ENCODE data around the gene RAD51. TPM values are rescaled to one million over a fixed set of nuclear protein-coding genes. Genes with fewer than 3 reads are reported as not detected.

Gene RAD51
- polyA plus RNA-seq (2013, experiment 1 of 2): 15.1 TPM
- polyA plus RNA-seq (2013, experiment 2 of 2): 14.5 TPM

GRCh38 chr15:40694688-40695468 is at the start of gene RAD51:
Gene RAD51 (plus strand): TSS chr15:40695174. CDS start chr15:40698759, 3,585 bp downstream.
- Histone ChIP-seq H3K4me2 (ENCODE audit: insufficient read depth, low read length, poor library complexity, severe bottlenecking) (peak within 1 kb of the TSS; percentile 84), H3K27me3 (ENCODE audit: control insufficient read depth in 3 of 3, insufficient read depth in 3 of 3, low read depth in 1 of 3, low read length in 3 of 3) (no peaks in the 10 kb centered on the region), H3K4me3 (ENCODE audit: low read length in 2 of 2) (peak within 1 kb of the TSS; percentile 87 to 97), H2BK5ac (ENCODE audit: low read length) (peak within 1 kb of the TSS; percentile 93), H3K23ac (ENCODE audit: low read depth, low read length, poor library complexity) (peak within 1 kb of the TSS; percentile 68), H3K14ac (ENCODE audit: low read length) (peak within 1 kb of the TSS; percentile 94), H2AFZ (ENCODE audit: low read length) (peak within 1 kb of the TSS; percentile 97), H2BK15ac (ENCODE audit: low read length) (peak within 1 kb of the TSS; percentile 85), H3K4me1 (ENCODE audit: control insufficient read depth in 2 of 2, insufficient read depth in 1 of 2, low read depth in 1 of 2, low read length in 2 of 2) (peaks cover 0 to 6% of the 10 kb centered on the region in 2 donors), H4K91ac (ENCODE audit: low read depth, low read length, poor library complexity) (no peak within 1 kb of the TSS), H3K36me3 (replicated peaks in 1 of 2; ENCODE audit: control insufficient read depth in 2 of 2, insufficient read depth in 2 of 2, low read length in 2 of 2) (peaks cover 6 to 37% of the 10 kb centered on the region in 2 donors), H2BK120ac (ENCODE audit: low read depth, low read length) (no peak within 1 kb of the TSS), H3K4ac (ENCODE audit: low read length) (peak within 1 kb of the TSS; percentile 84), H3K18ac (ENCODE audit: low read length) (peak within 1 kb of the TSS; percentile 100), H3K9ac (ENCODE audit: low read depth, low read length, poor library complexity) (peak within 1 kb of the TSS; percentile 97), H3K27ac (replicated peaks; ENCODE audit: low read length) (peak within 1 kb of the TSS; percentile 98), H2AK5ac (ENCODE audit: low read depth, low read length) (peak within 1 kb of the TSS; percentile 79), H3K9me3 (replicated peaks in 1 of 2; ENCODE audit: control insufficient read depth in 2 of 2, insufficient read depth in 1 of 2, low read depth in 1 of 2, low read length in 2 of 2) (no peaks in the 10 kb centered on the region), H4K8ac (ENCODE audit: low read depth, low read length) (no peak within 1 kb of the TSS), H2BK12ac (ENCODE audit: low read length) (peak within 1 kb of the TSS; percentile 73), H3K79me1 (ENCODE audit: low read depth, low read length) (peaks cover 5% of the 10 kb centered on the region)
- DNase-seq (ENCODE audit: low spot score): peak; percentile 91
- WGBS, 2 donors (ENCODE audit: extremely low coverage in 2 of 2, insufficient read length in 2 of 2, insufficient replicate concordance in 1 of 2): no CpG with 5 or more reads among the region's 81 CpGs

- H3K79me1 ChIP-seq (ENCODE audit: low read depth, low read length): no peaks in the 10 kb centered on the region
- no CpG with 5 or more reads among the region's 1 CpG for WGBS, 2 donors (ENCODE audit: extremely low coverage in 2 of 2, insufficient read length in 2 of 2, insufficient replicate concordance in 1 of 2)
- H3K36me3 ChIP-seq (replicated peaks in 1 of 2; ENCODE audit: control insufficient read depth in 2 of 2, insufficient read depth in 2 of 2, low read length in 2 of 2): peaks cover 2 to 66% of the 10 kb centered on the region in 2 donors
- H3K9me3 ChIP-seq (replicated peaks in 1 of 2; ENCODE audit: control insufficient read depth in 2 of 2, insufficient read depth in 1 of 2, low read depth in 1 of 2, low read length in 2 of 2): no peaks in the 10 kb centered on the region
- H3K4me2 ChIP-seq (ENCODE audit: insufficient read depth, low read length, poor library complexity, severe bottlenecking): no peak overlapping the region
- no peak overlapping the region for H4K91ac ChIP-seq (ENCODE audit: low read depth, low read length, poor library complexity)
- H2BK12ac ChIP-seq (ENCODE audit: low read length): no peak overlapping the region
- no peak overlapping the region for H3K23ac ChIP-seq (ENCODE audit: low read depth, low read length, poor library complexity)
- no peaks in the 10 kb centered on the region for H3K27me3 ChIP-seq (ENCODE audit: control insufficient read depth in 3 of 3, insufficient read depth in 3 of 3, low read depth in 1 of 3, low read length in 3 of 3)
- H3K14ac ChIP-seq (ENCODE audit: low read length): no peak overlapping the region
- H3K27ac ChIP-seq (replicated peaks; ENCODE audit: low read length): no peak overlapping the region
- H3K4me1 ChIP-seq (ENCODE audit: control insufficient read depth in 2 of 2, insufficient read depth in 1 of 2, low read depth in 1 of 2, low read length in 2 of 2): no peaks in the 10 kb centered on the region
- no peak overlapping the region for H2BK120ac ChIP-seq (ENCODE audit: low read depth, low read length)
- H2AFZ ChIP-seq (ENCODE audit: low read length): no peak overlapping the region
- H2BK15ac ChIP-seq (ENCODE audit: low read length): no peak overlapping the region
- no peak overlapping the region for H3K4me3 ChIP-seq (ENCODE audit: low read length in 2 of 2)
- H4K8ac ChIP-seq (ENCODE audit: low read depth, low read length): no peak overlapping the region
- DNase-seq (ENCODE audit: low spot score): no peak
- H3K4ac ChIP-seq (ENCODE audit: low read length): no peak overlapping the region
- no peak overlapping the region for H3K18ac ChIP-seq (ENCODE audit: low read length)
- no peak overlapping the region for H2AK5ac ChIP-seq (ENCODE audit: low read depth, low read length)
- no peak overlapping the region for H3K9ac ChIP-seq (ENCODE audit: low read depth, low read length, poor library complexity)
- no peak overlapping the region for H2BK5ac ChIP-seq (ENCODE audit: low read length)
These were observed 47.5 kb upstream of the RAD51 start for GRCh38 chr15:40647523-40647922.

- no peak for DNase-seq (ENCODE audit: low spot score)
- Histone ChIP-seq H2BK120ac (ENCODE audit: low read depth, low read length) (no peak overlapping the region), H2AK5ac (ENCODE audit: low read depth, low read length) (no peak overlapping the region), H4K91ac (ENCODE audit: low read depth, low read length, poor library complexity) (no peak overlapping the region), H3K27me3 (ENCODE audit: control insufficient read depth in 3 of 3, insufficient read depth in 3 of 3, low read depth in 1 of 3, low read length in 3 of 3) (no peaks in the 10 kb centered on the region), H3K18ac (ENCODE audit: low read length) (no peak overlapping the region), H3K4ac (ENCODE audit: low read length) (no peak overlapping the region), H3K36me3 (replicated peaks in 1 of 2; ENCODE audit: control insufficient read depth in 2 of 2, insufficient read depth in 2 of 2, low read length in 2 of 2) (peaks cover 2 to 81% of the 10 kb centered on the region in 2 donors), H2BK5ac (ENCODE audit: low read length) (no peak overlapping the region), H3K27ac (replicated peaks; ENCODE audit: low read length) (no peak overlapping the region), H3K9me3 (replicated peaks in 1 of 2; ENCODE audit: control insufficient read depth in 2 of 2, insufficient read depth in 1 of 2, low read depth in 1 of 2, low read length in 2 of 2) (no peaks in the 10 kb centered on the region), H3K79me1 (ENCODE audit: low read depth, low read length) (no peaks in the 10 kb centered on the region), H3K14ac (ENCODE audit: low read length) (no peak overlapping the region), H3K23ac (ENCODE audit: low read depth, low read length, poor library complexity) (no peak overlapping the region), H2AFZ (ENCODE audit: low read length) (no peak overlapping the region), H4K8ac (ENCODE audit: low read depth, low read length) (no peak overlapping the region), H3K4me2 (ENCODE audit: insufficient read depth, low read length, poor library complexity, severe bottlenecking) (no peak overlapping the region), H2BK12ac (ENCODE audit: low read length) (no peak overlapping the region), H3K9ac (ENCODE audit: low read depth, low read length, poor library complexity) (no peak overlapping the region), H2BK15ac (ENCODE audit: low read length) (no peak overlapping the region), H3K4me3 (ENCODE audit: low read length in 2 of 2) (no peak overlapping the region), H3K4me1 (ENCODE audit: control insufficient read depth in 2 of 2, insufficient read depth in 1 of 2, low read depth in 1 of 2, low read length in 2 of 2) (no peaks in the 10 kb centered on the region)
These were observed 44.5 kb upstream of the RAD51 start for GRCh38 chr15:40650479-40650878.

- H4K8ac ChIP-seq (ENCODE audit: low read depth, low read length): no peak overlapping the region
- no peak overlapping the region for H3K14ac ChIP-seq (ENCODE audit: low read length)
- no peaks in the 10 kb centered on the region for H3K4me1 ChIP-seq (ENCODE audit: control insufficient read depth in 2 of 2, insufficient read depth in 1 of 2, low read depth in 1 of 2, low read length in 2 of 2)
- H3K27ac ChIP-seq (replicated peaks; ENCODE audit: low read length): no peak overlapping the region
- H3K79me1 ChIP-seq (ENCODE audit: low read depth, low read length): no peaks in the 10 kb centered on the region
- H3K4me2 ChIP-seq (ENCODE audit: insufficient read depth, low read length, poor library complexity, severe bottlenecking): no peak overlapping the region
- WGBS, 2 donors (ENCODE audit: extremely low coverage in 2 of 2, insufficient read length in 2 of 2, insufficient replicate concordance in 1 of 2): no CpG with 5 or more reads among the region's 5 CpGs
- no peak overlapping the region for H2BK5ac ChIP-seq (ENCODE audit: low read length)
- no peak overlapping the region for H3K4me3 ChIP-seq (ENCODE audit: low read length in 2 of 2)
- H2BK15ac ChIP-seq (ENCODE audit: low read length): no peak overlapping the region
- H3K18ac ChIP-seq (ENCODE audit: low read length): no peak overlapping the region
- H3K9me3 ChIP-seq (replicated peaks in 1 of 2; ENCODE audit: control insufficient read depth in 2 of 2, insufficient read depth in 1 of 2, low read depth in 1 of 2, low read length in 2 of 2): no peaks in the 10 kb centered on the region
- no peak overlapping the region for H3K23ac ChIP-seq (ENCODE audit: low read depth, low read length, poor library complexity)
- no peak overlapping the region for H4K91ac ChIP-seq (ENCODE audit: low read depth, low read length, poor library complexity)
- H2BK120ac ChIP-seq (ENCODE audit: low read depth, low read length): no peak overlapping the region
- no peak overlapping the region for H2BK12ac ChIP-seq (ENCODE audit: low read length)
- no peak overlapping the region for H2AK5ac ChIP-seq (ENCODE audit: low read depth, low read length)
- DNase-seq (ENCODE audit: low spot score): no peak
- no peak overlapping the region for H2AFZ ChIP-seq (ENCODE audit: low read length)
- peaks cover 6 to 69% of the 10 kb centered on the region in 2 donors for H3K36me3 ChIP-seq (replicated peaks in 1 of 2; ENCODE audit: control insufficient read depth in 2 of 2, insufficient read depth in 2 of 2, low read length in 2 of 2)
- no peaks in the 10 kb centered on the region for H3K27me3 ChIP-seq (ENCODE audit: control insufficient read depth in 3 of 3, insufficient read depth in 3 of 3, low read depth in 1 of 3, low read length in 3 of 3)
- H3K9ac ChIP-seq (ENCODE audit: low read depth, low read length, poor library complexity): no peak overlapping the region
- no peak overlapping the region for H3K4ac ChIP-seq (ENCODE audit: low read length)
These were observed 34.3 kb upstream of the RAD51 start for GRCh38 chr15:40660686-40661085.
